HepG2 (cell line): Measurements from ENCODE around the gene SNX24. TPM values are rescaled to one million over a fixed set of nuclear protein-coding genes. Genes with fewer than 3 reads are reported as not detected.
A peak's percentile ranks its signal among the peaks of the same experiment; 100 is the strongest.

ENCODE experiments used
- BORCS8-MEF2B ChIP-seq: sonication (generic); formaldehyde crosslinking; IDR thresholded peaks from 2 replicates; pipeline ENCODE4 v1.8.0; 2022; ENCODE audit warnings: mild to moderate bottlenecking, missing genetic modification reagents
- EHMT2 ChIP-seq: fragments of 200-600 bp; sonication (generic); IDR thresholded peaks from 2 replicates; pipeline ENCODE4 v1.7.0; 2017; ENCODE audit warnings: antibody characterized with exemption, low read depth, low read length, borderline replicate concordance
- FOXM1 ChIP-seq: sonication (generic); formaldehyde crosslinking; IDR thresholded peaks from 2 replicates; pipeline ENCODE4 v1.5.0; 2020; ENCODE audit warnings: missing genetic modification reagents
- KMT2B ChIP-seq: IDR thresholded peaks from 2 replicates; pipeline ENCODE4 v1.6.1; 2016; ENCODE audit warnings: missing genetic modification reagents, missing compliant biosample characterization
- MED8 ChIP-seq: sonication (generic); formaldehyde crosslinking; IDR thresholded peaks from 2 replicates; pipeline ENCODE4 v1.8.1; 2023; ENCODE audit warnings: mild to moderate bottlenecking, missing genetic modification reagents; ENCODE audit not compliant: insufficient replicate concordance
- NBN ChIP-seq: fragments of 450-650 bp; conservative IDR thresholded peaks from 2 replicates; pipeline ENCODE4 v1.6.1; 2017
- SALL1 ChIP-seq: sonication (generic); formaldehyde crosslinking; IDR thresholded peaks from 2 replicates; pipeline ENCODE4 v1.8.0; 2022; ENCODE audit warnings: mild to moderate bottlenecking, missing genetic modification reagents
- SP5 ChIP-seq: IDR thresholded peaks from 2 replicates; pipeline ENCODE4 v1.6.1; 2016; ENCODE audit warnings: low read depth, borderline replicate concordance
- ZNF124 ChIP-seq: sonication (generic); formaldehyde crosslinking; IDR thresholded peaks from 2 replicates; pipeline ENCODE4 v1.4.0; 2020; ENCODE audit warnings: missing genetic modification reagents
- ZNF253 ChIP-seq: sonication (generic); formaldehyde crosslinking; IDR thresholded peaks from 2 replicates; pipeline ENCODE4 v1.8.0; 2022; ENCODE audit warnings: mild to moderate bottlenecking, missing genetic modification reagents, borderline replicate concordance
- ZNF30 ChIP-seq: sonication (generic); formaldehyde crosslinking; IDR thresholded peaks from 2 replicates; pipeline ENCODE4 v1.5.0; 2020; ENCODE audit warnings: mild to moderate bottlenecking, missing genetic modification reagents
- ZNF614 ChIP-seq: IDR thresholded peaks from 2 replicates; pipeline ENCODE4 v1.6.1; 2018; ENCODE audit warnings: missing biosample characterization, missing genetic modification reagents, inconsistent platforms, borderline replicate concordance
- polyA plus RNA-seq, 8 experiments: library from polyadenylated mRNA; depleted of rRNA in 3 of 8; stranded (reverse) in 7 of 8; unstranded in 1 of 8; fragments of >200 nt; fragmentation: Illumina TruSeq in 4 of 8; extraction: Trizol in 4 of 8; gene quantifications; 2 replicates each; pipeline versions ENCODE4 v1.2.1 to v1.2.3, GENCODE V29; 2011 to 2016; ENCODE audit warnings: low read depth in 4 of 8, missing spikeins in 1 of 8, mixed read lengths in 1 of 8; ENCODE audit not compliant: insufficient read depth in 1 of 8
- total RNA-seq, 5 experiments: library from RNA; depleted of rRNA; stranded (reverse); fragments of >200 nt; fragmentation: Illumina TruSeq; extraction: Trizol; gene quantifications; 2 replicates each; pipeline ENCODE4 v1.2.3, GENCODE V29; 2016; ENCODE audit warnings: low read depth in 1 of 5
- TF ChIP-seq, protein P1 (sequence below): sonication (generic); formaldehyde crosslinking; IDR thresholded peaks from 2 replicates; pipeline ENCODE4 v1.8.0; 2022; ENCODE audit warnings: missing genetic modification reagents, mild to moderate bottlenecking, borderline replicate concordance
- TF ChIP-seq, protein P2 (sequence below): sonication (generic); formaldehyde crosslinking; IDR thresholded peaks from 2 replicates; pipeline ENCODE4 v1.5.0; 2020; ENCODE audit warnings: mild to moderate bottlenecking, missing genetic modification reagents, moderate library complexity
- TF ChIP-seq, protein P3 (sequence below): sonication (generic); formaldehyde crosslinking; IDR thresholded peaks from 2 replicates; pipeline ENCODE4 v1.8.1; 2022; ENCODE audit warnings: low read depth, mild to moderate bottlenecking, missing genetic modification reagents
- TF ChIP-seq, protein P4 (sequence below): sonication (generic); formaldehyde crosslinking; IDR thresholded peaks from 2 replicates; pipeline ENCODE4 v1.8.1; 2023; ENCODE audit warnings: missing genetic modification reagents, inconsistent platforms, borderline replicate concordance
- TF ChIP-seq, protein P5 (sequence below): sonication (generic); formaldehyde crosslinking; IDR thresholded peaks from 2 replicates; pipeline ENCODE4 v1.8.0; 2022; ENCODE audit warnings: missing genetic modification reagents, mild to moderate bottlenecking, moderate library complexity, borderline replicate concordance
- TF ChIP-seq, protein P6 (sequence below): conservative IDR thresholded peaks from 2 replicates; pipeline ENCODE4 v1.6.1; 2018; ENCODE audit warnings: missing genetic modification reagents

The SNX24 gene
- total and polyA plus RNA-seq, 2 of the 13 experiments (the other 11 are each of a cell fraction or from before 2014, with no cell fraction given) = 7.2 to 23.7 TPM

DNA sequence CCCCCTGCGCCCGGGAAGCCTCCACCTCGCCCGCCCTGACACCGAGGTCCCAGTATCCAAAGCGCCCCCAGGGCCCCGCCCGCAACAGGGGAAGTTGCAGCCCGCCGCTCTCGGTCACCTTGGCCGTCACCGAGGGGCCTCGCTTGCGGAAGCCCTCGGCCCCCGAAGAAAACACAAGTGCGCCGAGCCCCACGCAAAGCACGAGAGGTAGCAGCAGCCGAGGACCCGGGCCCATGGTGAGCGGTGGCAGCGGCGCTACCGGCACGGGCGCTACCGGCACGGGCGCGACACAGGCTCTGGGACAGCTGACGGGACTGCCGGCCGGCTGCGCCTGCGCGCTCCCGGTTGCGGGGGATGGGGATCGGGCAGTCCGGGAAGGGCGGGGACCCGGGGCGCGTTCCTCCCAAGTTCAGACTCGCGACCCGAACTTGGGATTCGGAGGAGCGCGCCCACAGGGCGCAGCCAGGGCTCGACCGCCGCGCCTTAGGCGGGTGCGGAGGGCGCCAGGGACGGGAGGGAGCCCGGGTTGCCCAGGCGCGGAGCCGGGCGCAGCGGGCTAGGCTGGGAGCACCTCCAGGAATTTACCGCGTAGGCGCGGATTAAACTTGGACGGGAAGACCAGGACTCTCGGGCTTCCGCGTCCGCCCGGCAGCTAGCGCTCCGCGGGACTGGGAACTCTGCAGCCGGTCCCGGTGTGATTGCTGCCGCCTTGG lies 191.1 kb downstream of the SNX24 start, which contains the start of gene PPIC (continued):
- TF ChIP-seq ZNF614 = no peak
- TF ChIP-seq KMT2B = peak; percentile 74
- TF ChIP-seq, protein P1, sequence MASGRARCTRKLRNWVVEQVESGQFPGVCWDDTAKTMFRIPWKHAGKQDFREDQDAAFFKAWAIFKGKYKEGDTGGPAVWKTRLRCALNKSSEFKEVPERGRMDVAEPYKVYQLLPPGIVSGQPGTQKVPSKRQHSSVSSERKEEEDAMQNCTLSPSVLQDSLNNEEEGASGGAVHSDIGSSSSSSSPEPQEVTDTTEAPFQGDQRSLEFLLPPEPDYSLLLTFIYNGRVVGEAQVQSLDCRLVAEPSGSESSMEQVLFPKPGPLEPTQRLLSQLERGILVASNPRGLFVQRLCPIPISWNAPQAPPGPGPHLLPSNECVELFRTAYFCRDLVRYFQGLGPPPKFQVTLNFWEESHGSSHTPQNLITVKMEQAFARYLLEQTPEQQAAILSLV (CRISPR knock-in tag) = peak; percentile 71; the same call in 1 of the 2 replicates
- TF ChIP-seq, protein P2, sequence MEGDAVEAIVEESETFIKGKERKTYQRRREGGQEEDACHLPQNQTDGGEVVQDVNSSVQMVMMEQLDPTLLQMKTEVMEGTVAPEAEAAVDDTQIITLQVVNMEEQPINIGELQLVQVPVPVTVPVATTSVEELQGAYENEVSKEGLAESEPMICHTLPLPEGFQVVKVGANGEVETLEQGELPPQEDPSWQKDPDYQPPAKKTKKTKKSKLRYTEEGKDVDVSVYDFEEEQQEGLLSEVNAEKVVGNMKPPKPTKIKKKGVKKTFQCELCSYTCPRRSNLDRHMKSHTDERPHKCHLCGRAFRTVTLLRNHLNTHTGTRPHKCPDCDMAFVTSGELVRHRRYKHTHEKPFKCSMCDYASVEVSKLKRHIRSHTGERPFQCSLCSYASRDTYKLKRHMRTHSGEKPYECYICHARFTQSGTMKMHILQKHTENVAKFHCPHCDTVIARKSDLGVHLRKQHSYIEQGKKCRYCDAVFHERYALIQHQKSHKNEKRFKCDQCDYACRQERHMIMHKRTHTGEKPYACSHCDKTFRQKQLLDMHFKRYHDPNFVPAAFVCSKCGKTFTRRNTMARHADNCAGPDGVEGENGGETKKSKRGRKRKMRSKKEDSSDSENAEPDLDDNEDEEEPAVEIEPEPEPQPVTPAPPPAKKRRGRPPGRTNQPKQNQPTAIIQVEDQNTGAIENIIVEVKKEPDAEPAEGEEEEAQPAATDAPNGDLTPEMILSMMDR (CRISPR knock-in tag) = no peak
- TF ChIP-seq NBN = no peak
- TF ChIP-seq EHMT2 = no peak
- TF ChIP-seq, protein P3, sequence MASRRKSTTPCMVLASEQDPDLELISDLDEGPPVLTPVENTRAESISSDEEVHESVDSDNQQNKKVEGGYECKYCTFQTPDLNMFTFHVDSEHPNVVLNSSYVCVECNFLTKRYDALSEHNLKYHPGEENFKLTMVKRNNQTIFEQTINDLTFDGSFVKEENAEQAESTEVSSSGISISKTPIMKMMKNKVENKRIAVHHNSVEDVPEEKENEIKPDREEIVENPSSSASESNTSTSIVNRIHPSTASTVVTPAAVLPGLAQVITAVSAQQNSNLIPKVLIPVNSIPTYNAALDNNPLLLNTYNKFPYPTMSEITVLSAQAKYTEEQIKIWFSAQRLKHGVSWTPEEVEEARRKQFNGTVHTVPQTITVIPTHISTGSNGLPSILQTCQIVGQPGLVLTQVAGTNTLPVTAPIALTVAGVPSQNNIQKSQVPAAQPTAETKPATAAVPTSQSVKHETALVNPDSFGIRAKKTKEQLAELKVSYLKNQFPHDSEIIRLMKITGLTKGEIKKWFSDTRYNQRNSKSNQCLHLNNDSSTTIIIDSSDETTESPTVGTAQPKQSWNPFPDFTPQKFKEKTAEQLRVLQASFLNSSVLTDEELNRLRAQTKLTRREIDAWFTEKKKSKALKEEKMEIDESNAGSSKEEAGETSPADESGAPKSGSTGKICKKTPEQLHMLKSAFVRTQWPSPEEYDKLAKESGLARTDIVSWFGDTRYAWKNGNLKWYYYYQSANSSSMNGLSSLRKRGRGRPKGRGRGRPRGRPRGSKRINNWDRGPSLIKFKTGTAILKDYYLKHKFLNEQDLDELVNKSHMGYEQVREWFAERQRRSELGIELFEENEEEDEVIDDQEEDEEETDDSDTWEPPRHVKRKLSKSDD (CRISPR knock-in tag) = no peak
- TF ChIP-seq SALL1 (CRISPR knock-in tag) = no peak
- no peak for TF ChIP-seq MED8 (CRISPR knock-in tag)
- TF ChIP-seq ZNF30 (CRISPR knock-in tag) = no peak
- TF ChIP-seq FOXM1 = no peak
- TF ChIP-seq ZNF253 (CRISPR knock-in tag) = peak; percentile 69; the same call in 1 of the 2 replicates
- TF ChIP-seq SP5 (CRISPR knock-in tag) = 0 out of 2 replicates have a peak, but pooled peaks have one; percentile 44
- TF ChIP-seq, protein P4, sequence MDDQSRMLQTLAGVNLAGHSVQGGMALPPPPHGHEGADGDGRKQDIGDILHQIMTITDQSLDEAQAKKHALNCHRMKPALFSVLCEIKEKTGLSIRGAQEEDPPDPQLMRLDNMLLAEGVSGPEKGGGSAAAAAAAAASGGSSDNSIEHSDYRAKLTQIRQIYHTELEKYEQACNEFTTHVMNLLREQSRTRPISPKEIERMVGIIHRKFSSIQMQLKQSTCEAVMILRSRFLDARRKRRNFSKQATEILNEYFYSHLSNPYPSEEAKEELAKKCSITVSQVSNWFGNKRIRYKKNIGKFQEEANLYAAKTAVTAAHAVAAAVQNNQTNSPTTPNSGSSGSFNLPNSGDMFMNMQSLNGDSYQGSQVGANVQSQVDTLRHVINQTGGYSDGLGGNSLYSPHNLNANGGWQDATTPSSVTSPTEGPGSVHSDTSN (CRISPR knock-in tag) = no peak
- no peak for TF ChIP-seq ZNF124
- TF ChIP-seq, protein P5, sequence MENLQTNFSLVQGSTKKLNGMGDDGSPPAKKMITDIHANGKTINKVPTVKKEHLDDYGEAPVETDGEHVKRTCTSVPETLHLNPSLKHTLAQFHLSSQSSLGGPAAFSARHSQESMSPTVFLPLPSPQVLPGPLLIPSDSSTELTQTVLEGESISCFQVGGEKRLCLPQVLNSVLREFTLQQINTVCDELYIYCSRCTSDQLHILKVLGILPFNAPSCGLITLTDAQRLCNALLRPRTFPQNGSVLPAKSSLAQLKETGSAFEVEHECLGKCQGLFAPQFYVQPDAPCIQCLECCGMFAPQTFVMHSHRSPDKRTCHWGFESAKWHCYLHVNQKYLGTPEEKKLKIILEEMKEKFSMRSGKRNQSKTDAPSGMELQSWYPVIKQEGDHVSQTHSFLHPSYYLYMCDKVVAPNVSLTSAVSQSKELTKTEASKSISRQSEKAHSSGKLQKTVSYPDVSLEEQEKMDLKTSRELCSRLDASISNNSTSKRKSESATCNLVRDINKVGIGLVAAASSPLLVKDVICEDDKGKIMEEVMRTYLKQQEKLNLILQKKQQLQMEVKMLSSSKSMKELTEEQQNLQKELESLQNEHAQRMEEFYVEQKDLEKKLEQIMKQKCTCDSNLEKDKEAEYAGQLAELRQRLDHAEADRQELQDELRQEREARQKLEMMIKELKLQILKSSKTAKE = peak; percentile 27; the same call in 1 of the 2 replicates
- TF ChIP-seq, protein P6, sequence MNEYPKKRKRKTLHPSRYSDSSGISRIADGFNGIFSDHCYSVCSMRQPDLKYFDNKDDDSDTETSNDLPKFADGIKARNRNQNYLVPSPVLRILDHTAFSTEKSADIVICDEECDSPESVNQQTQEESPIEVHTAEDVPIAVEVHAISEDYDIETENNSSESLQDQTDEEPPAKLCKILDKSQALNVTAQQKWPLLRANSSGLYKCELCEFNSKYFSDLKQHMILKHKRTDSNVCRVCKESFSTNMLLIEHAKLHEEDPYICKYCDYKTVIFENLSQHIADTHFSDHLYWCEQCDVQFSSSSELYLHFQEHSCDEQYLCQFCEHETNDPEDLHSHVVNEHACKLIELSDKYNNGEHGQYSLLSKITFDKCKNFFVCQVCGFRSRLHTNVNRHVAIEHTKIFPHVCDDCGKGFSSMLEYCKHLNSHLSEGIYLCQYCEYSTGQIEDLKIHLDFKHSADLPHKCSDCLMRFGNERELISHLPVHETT (CRISPR knock-in tag) = no peak; the same call in 1 of the 2 replicates
- TF ChIP-seq BORCS8-MEF2B (CRISPR knock-in tag) = 0 out of 2 replicates have a peak, but pooled peaks have one; percentile 31
